ENCODE measurements around the gene CCDC192.

CCDC192 gene

DNA sequence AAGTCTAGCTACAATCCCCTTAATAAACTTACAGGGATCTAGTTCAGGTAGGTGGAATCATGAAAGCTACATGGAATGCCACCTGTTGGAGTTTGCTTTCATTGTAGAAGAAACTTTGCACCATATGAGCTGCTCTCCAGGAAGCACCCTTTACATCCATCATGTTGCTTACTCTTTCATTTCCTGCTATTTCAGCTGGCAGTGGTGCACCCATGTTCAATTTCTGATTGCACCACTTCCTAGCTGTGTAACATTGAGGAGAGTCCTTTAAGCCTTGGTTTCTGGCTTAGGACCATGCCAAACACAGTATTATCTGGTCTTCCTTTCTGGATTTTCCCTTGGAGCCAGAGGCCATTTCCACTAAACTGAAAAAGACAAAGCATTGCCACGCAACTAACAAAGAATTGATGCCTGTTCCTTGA lies 257.1 kb downstream of the CCDC192 start:
- peak; percentile 27 for DNase-seq (ENCODE audit: low read depth)
- no peak overlapping the region for H3K4me3 ChIP-seq (ENCODE audit: low read depth, low read length)
- TF ChIP-seq CTCF (conservative IDR thresholded peaks at IDR 0.05; ENCODE audit: low read depth, low read length), result no peak

- no peak for TF ChIP-seq CTCF (conservative IDR thresholded peaks at IDR 0.05; ENCODE audit: low read depth, low read length)
- no peak for DNase-seq (ENCODE audit: low read depth)
- H3K4me3 ChIP-seq (ENCODE audit: low read depth, low read length), result no peak overlapping the region
Observed at GRCh38 chr5:127961006-127961762, 258.0 kb downstream of the CCDC192 start.

- no peak overlapping the region for H3K4me3 ChIP-seq (ENCODE audit: low read depth, low read length)
- no peak for DNase-seq (ENCODE audit: low read depth)
- TF ChIP-seq CTCF (conservative IDR thresholded peaks at IDR 0.05; ENCODE audit: low read depth, low read length), result no peak
Observed at GRCh38 chr5:127961763-127962145, 258.6 kb downstream of the CCDC192 start.

DNA sequence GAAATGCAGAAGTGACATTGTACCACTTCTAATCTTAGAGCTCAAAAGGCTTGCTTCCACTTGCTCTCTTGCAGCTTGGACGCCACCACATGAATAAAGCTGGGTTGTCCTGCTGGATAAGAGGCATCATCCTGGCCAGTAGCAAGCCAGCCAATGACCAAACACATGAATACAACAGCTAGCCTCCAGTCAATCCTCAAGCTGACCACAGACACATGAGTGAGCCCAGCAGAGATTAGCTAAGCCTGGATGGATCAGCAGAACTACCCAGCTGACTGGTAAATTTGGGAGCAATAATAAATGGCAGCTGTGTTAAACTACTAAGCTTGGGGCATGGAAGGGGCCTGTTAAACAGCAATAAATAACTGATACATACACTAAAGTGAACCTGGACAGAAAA lies 259.3 kb downstream of the CCDC192 start:
- TF ChIP-seq CTCF (conservative IDR thresholded peaks at IDR 0.05; ENCODE audit: low read depth, low read length), result no peak
- no peak overlapping the region for H3K4me3 ChIP-seq (ENCODE audit: low read depth, low read length)
- no peak for DNase-seq (ENCODE audit: low read depth)

GRCh38 chr5:127963233-127963632 lies 260.0 kb downstream of the CCDC192 start:
- no peak for DNase-seq (ENCODE audit: low read depth)
- TF ChIP-seq CTCF (conservative IDR thresholded peaks at IDR 0.05; ENCODE audit: low read depth, low read length), result no peak
- no peak overlapping the region for H3K4me3 ChIP-seq (ENCODE audit: low read depth, low read length)

GRCh38 chr5:127963931-127964330 lies 260.7 kb downstream of the CCDC192 start:
- DNase-seq (ENCODE audit: low read depth), result peak; percentile 45
- no peak overlapping the region for H3K4me3 ChIP-seq (ENCODE audit: low read depth, low read length)
- TF ChIP-seq CTCF (conservative IDR thresholded peaks at IDR 0.05; ENCODE audit: low read depth, low read length), result no peak

DNA sequence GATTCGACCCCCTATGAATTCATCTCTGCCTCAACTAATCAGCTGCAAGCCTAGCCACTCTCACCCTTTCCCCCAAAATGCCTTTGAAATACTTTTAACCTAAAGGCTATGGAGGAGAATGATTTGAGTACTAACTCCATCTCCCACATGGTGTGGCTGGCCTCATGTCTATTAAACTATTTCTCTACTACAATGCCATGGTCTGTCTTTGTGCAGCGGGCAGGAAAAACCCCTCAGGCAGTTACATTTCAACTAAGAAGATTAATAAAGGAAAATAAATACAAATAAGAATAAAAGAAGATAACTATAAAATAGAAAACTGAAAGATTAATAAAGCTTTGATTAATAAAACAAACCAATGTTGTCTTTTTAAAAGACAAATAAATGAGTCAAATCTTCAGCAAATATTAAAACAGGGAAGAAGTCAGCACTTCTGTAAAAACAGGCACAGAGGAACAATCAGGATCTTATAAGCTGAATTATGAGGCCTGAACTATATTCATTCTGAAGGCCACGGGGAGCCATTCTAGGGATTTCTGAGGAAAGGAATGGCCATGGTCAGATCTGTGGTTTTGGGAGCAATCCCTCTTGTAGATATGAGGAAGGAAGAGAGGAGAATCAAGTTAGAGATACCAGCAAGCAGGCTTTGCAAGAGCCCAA lies 264.3 kb downstream of the CCDC192 start:
- DNase-seq (ENCODE audit: low read depth), result no peak
- TF ChIP-seq CTCF (conservative IDR thresholded peaks at IDR 0.05; ENCODE audit: low read depth, low read length), result no peak
- no peak overlapping the region for H3K4me3 ChIP-seq (ENCODE audit: low read depth, low read length)

Measured in choroid plexus epithelial cell (primary cell).